Suprapubic skin (tissue), 4 donors: ENCODE results near the gene CAMK2A. TPM values are rescaled to one million over a fixed set of nuclear protein-coding genes. Genes with fewer than 3 reads are reported as not detected.

Experiments used
- DNase-seq, 2 donors: peaks; one replicate each; pipeline ENCODE4 v3.0.0-alpha.2; 2019; ENCODE audit warnings: low spot score in 2 of 2
- H3K27ac ChIP-seq: fragments of 200-600 bp; sonication (generic); one replicate; pipeline ENCODE4 v1.5.1; 2019
- H3K27me3 ChIP-seq: fragments of 200-600 bp; sonication (generic); one replicate; pipeline ENCODE4 v1.5.1; 2019
- H3K36me3 ChIP-seq: fragments of 200-600 bp; sonication (generic); one replicate; pipeline ENCODE4 v1.5.1; 2019
- H3K4me1 ChIP-seq: fragments of 200-600 bp; sonication (generic); one replicate; pipeline ENCODE4 v1.5.1; 2019
- H3K4me3 ChIP-seq: fragments of 200-600 bp; sonication (generic); one replicate; pipeline ENCODE4 v1.5.1; 2019; ENCODE audit warnings: mild to moderate bottlenecking
- H3K9me3 ChIP-seq: fragments of 200-600 bp; sonication (generic); one replicate; pipeline ENCODE4 v1.5.1; 2019
- CTCF ChIP-seq, 2 donors: fragments of 200-600 bp in 1 of 2; fragments of 450-650 bp in 1 of 2; sonication (generic) in 1 of 2; IDR thresholded peaks; one replicate each; pipeline ENCODE4 v1.5.1; 2016 to 2019; ENCODE audit warnings: antibody characterized with exemption in 2 of 2, mild to moderate bottlenecking in 1 of 2, moderate library complexity in 1 of 2
- EP300 ChIP-seq: sonication (generic); formaldehyde crosslinking; IDR thresholded peaks from one replicate; pipeline ENCODE4 v1.6.1; 2017; ENCODE audit warnings: antibody characterized with exemption
- POLR2A ChIP-seq, 2 donors: fragments of 450-650 bp; IDR thresholded peaks; one replicate each; pipeline ENCODE4 v1.6.1; 2017; ENCODE audit warnings: antibody characterized with exemption in 2 of 2, mild to moderate bottlenecking in 2 of 2, moderate library complexity in 2 of 2
- POLR2AphosphoS5 ChIP-seq, 3 donors: sonication (generic); formaldehyde crosslinking; IDR thresholded peaks; one replicate each; pipeline ENCODE4 v1.6.1; 2017; ENCODE audit warnings: antibody characterized with exemption in 3 of 3
- WGBS: methylation state at CpG from one replicate; pipeline ENCODE4 v1.1.5; 2018; 5-methylcytosine and 5-hydroxymethylcytosine counted together
- total RNA-seq, 4 donors: library from RNA; depleted of rRNA; stranded (reverse); fragments of >200 nt; gene quantifications; one replicate each; pipeline ENCODE4 v1.1.0, GENCODE V29; 2016

CAMK2A gene
- total RNA-seq, 4 donors from 2014 or later: 0.26 to 0.64 TPM; not detected in 2

DNA sequence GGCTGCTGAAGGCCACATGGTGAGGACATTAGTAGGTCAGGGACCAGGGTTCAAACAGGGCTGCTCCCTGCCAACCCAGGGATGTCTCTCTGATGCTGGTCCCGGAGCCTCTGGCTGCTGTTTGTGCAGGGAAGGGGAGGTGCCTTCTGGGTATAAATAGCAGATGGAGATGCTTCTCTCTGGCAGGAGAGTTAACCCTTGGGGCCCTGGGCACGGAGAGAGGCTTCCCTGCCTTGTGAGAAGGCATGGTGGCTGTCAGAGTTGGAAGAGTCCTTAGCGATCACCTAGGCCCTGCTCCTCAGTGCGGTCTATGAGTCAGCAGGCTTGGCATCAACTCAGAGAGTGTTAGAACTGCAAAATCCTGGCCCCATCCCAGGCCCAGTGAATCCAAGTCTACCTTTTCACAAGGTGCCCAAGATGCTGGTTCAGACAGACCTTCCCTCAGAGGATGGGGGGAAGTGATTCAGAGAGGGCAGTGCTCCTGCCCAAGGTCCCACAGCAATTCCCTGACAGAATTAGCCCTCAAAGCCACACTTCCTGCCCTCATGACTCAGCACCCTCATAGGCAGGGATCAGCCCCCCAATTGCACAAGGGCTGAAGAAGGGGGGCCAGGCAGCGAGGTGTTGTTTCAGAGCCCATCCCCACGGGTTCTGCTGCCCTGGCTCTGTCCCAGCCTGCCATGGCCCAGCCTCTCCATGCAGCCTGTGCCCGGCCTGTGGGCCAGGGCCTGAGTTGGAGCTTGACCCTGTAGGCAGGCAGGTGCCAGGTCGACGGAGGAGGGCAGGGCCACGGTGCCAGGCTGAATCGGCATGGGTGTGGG is 25.6 kb downstream of the CAMK2A start:
- no peak for DNase-seq
- WGBS: 37% methylated on average over 10 of the region's 11 CpGs

DNA sequence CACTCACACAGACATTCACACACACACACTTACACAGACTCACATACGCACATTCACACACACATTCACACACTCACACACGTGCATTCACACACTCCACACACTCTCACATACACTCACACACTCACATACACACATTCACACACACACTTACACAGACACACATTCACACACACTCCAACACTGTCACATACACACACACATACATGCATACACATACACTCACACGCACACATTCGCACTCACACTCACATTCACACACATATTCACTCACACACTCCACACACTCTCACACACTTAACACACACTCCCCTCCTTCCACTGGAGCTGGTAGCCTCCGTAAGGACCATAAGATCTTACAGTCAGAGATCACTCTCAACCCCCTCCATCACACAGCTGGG is 26.2 kb downstream of the CAMK2A start:
- TF ChIP-seq EP300: no peak
- TF ChIP-seq CTCF (IDR thresholded peaks at IDR 0.05): no peak
- TF ChIP-seq POLR2AphosphoS5 (IDR thresholded peaks at IDR 0.05): no peak
- no peak for TF ChIP-seq POLR2A (IDR thresholded peaks at IDR 0.05)
- H3K4me3 ChIP-seq: no peak overlapping the region
- WGBS: 74% methylated on average over 5 of the region's 5 CpGs
- H3K36me3 ChIP-seq: no peaks in the 10 kb centered on the region
- DNase-seq: no peak
- H3K27ac ChIP-seq: no peak overlapping the region
- no peaks in the 10 kb centered on the region for H3K27me3 ChIP-seq
- H3K4me1 ChIP-seq: no peaks in the 10 kb centered on the region
- no peaks in the 10 kb centered on the region for H3K9me3 ChIP-seq

More for the DNA sequence above, 25.6 kb downstream of the CAMK2A start:
- H3K4me3 ChIP-seq: no peak overlapping the region
- H3K36me3 ChIP-seq: no peaks in the 10 kb centered on the region
- no peak for TF ChIP-seq POLR2A (IDR thresholded peaks at IDR 0.05)
- no peak for TF ChIP-seq POLR2AphosphoS5 (IDR thresholded peaks at IDR 0.05)
- no peak for TF ChIP-seq CTCF (IDR thresholded peaks at IDR 0.05)
- TF ChIP-seq EP300: no peak
- no peaks in the 10 kb centered on the region for H3K9me3 ChIP-seq
- no peaks in the 10 kb centered on the region for H3K27me3 ChIP-seq
- no peaks in the 10 kb centered on the region for H3K4me1 ChIP-seq
- no peak overlapping the region for H3K27ac ChIP-seq

DNA sequence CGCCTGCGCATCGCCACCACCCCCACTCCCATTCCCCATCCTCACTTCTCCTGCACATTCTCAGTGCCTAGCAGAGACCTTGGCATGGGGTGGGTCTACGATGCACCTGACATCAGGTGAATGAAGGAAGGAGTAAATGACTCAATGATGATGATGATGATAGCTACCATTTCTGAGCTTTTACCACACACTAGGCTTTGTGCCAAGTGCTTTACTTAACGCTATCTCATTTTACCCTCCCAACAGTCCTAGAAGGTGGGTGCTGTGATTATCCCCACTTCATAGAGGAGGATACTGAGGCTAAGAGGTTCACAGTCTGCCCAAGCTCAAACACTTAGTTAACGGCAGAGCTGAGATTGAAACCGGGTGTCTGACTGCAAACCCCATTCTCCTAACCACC is 27.1 kb downstream of the CAMK2A start:
- Histone ChIP-seq H3K9me3 (no peaks in the 10 kb centered on the region), H3K27me3 (no peaks in the 10 kb centered on the region), H3K36me3 (no peaks in the 10 kb centered on the region), H3K4me3 (no peak overlapping the region), H3K27ac (no peak overlapping the region), H3K4me1 (no peaks in the 10 kb centered on the region)
- DNase-seq: no peak
- 82% methylated on average over 7 of the region's 7 CpGs for WGBS
- no peak for TF ChIP-seq POLR2AphosphoS5 (IDR thresholded peaks at IDR 0.05)
- TF ChIP-seq POLR2A (IDR thresholded peaks at IDR 0.05): no peak
- TF ChIP-seq CTCF (IDR thresholded peaks at IDR 0.05): no peak
- no peak for TF ChIP-seq EP300

DNA sequence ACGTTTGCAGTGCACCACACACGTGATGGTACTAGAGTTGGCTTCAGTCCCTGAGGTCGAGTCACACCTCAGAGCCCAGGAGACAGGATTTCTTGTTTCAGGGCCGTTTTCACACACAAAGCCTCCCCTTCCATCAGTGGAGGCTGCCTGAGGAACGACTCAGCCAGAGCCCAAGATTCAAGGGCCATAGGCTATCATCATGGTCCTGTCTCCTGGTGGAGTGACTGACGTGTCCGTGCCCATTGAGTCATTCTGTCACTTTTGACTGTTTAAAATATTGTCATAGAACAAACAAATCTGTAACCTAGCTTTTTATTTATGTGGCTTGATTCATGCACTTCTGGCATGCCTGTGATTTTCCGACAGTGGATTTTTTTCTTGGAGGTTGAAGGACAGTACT is 28.3 kb downstream of the CAMK2A start:
- Histone ChIP-seq H3K36me3 (no peaks in the 10 kb centered on the region), H3K4me3 (no peak overlapping the region), H3K4me1 (no peaks in the 10 kb centered on the region), H3K9me3 (no peaks in the 10 kb centered on the region), H3K27me3 (no peaks in the 10 kb centered on the region), H3K27ac (no peak overlapping the region)
- 60% methylated on average over 8 of the region's 8 CpGs for whole genome bisulfite sequencing
- no peak for DNase-seq
- TF ChIP-seq POLR2A (IDR thresholded peaks at IDR 0.05) (no peak), EP300 (no peak)

- Histone ChIP-seq H3K4me3 (no peak overlapping the region), H3K27me3 (no peaks in the 10 kb centered on the region), H3K4me1 (no peaks in the 10 kb centered on the region), H3K27ac (no peak overlapping the region), H3K36me3 (no peaks in the 10 kb centered on the region), H3K9me3 (no peaks in the 10 kb centered on the region)
- no peak for TF ChIP-seq POLR2AphosphoS5 (IDR thresholded peaks at IDR 0.05)
- TF ChIP-seq CTCF (IDR thresholded peaks at IDR 0.05): no peak
- TF ChIP-seq EP300: no peak
- no peak for TF ChIP-seq POLR2A (IDR thresholded peaks at IDR 0.05)
- DNase-seq: no peak
- 79% methylated on average over 6 of the region's 6 CpGs for WGBS
These were observed 31.4 kb downstream of the CAMK2A start for GRCh38 chr5:150258130-150258529.
